ENCODE measurements around the gene REL. TPM values are rescaled to one million over a fixed set of nuclear protein-coding genes. Genes with fewer than 3 reads are reported as not detected.
A peak's percentile ranks its signal among the peaks of the same experiment; 100 is the strongest.

The REL gene
- total and polyA plus RNA-seq, 9 of the 15 experiments (the other 6 are each of a cell fraction or from before 2014, with no cell fraction given), result 0.63 to 8.6 (median 6.3) TPM

- DNase-seq (ENCODE audit: extremely low read depth in 1 of 4, low spot score in 3 of 4) (no peak), FAIRE-seq (no peak), ATAC-seq (no peak)
- Histone ChIP-seq H2AFZ (ENCODE audit: low read depth, low read length) (peak overlapping the region; percentile 81), H3K9me1 (ENCODE audit: control insufficient read depth, insufficient read depth, low read length) (no peaks in the 10 kb centered on the region), H3K4me2 (ENCODE audit: insufficient read depth, low read length) (no peak overlapping the region), H4K20me1 (replicated peaks; ENCODE audit: control insufficient read depth, insufficient read depth, low read length) (no peaks in the 10 kb centered on the region), H3K79me2 (ENCODE audit: control insufficient read depth, insufficient read depth, low read length) (no peaks in the 10 kb centered on the region), H3K9ac (ENCODE audit: insufficient read depth in 1 of 2, low read depth in 2 of 2, low read length in 2 of 2) (no peak overlapping the region), H3K9me3 (replicated peaks; ENCODE audit: control insufficient read depth, insufficient read depth, low read depth, low read length) (no peaks in the 10 kb centered on the region), H3K27ac (ENCODE audit: extremely low read depth, low read depth, low read length) (no peak overlapping the region), H3K4me3 (no peak overlapping the region), H3K27me3 (ENCODE audit: control insufficient read depth in 2 of 2, insufficient read depth in 2 of 2, low read length in 2 of 2) (no peaks in the 10 kb centered on the region), H3K4me1 (replicated peaks in 1 of 2; ENCODE audit: control insufficient read depth in 2 of 2, insufficient read depth in 2 of 2, low read length in 2 of 2) (no peaks in the 10 kb centered on the region), H3K36me3 (ENCODE audit: control insufficient read depth, insufficient read depth, low read length) (no peaks in the 10 kb centered on the region)
- in situ Hi-C loops (cut with MboI) (no loop called here), intact Hi-C loops (cut with micrococcal nuclease) (no loop called here)
- ChIA-PET CTCF (ENCODE audit: low intra/inter-chr PET ratio) (no interaction called here), POLR2A (interaction anchor here (0.6 to 1.7 kb wide), 2 partner anchors 14 to 209 kb away, joined by 3 to 10 read pairs; partner anchors contain the start of gene REL)
- WGBS (ENCODE audit: insufficient coverage, low coverage, missing lambda C conversion rate), result 70% methylated on average over 5 of the region's 5 CpGs
- TF ChIP-seq ZBTB33 (CRISPR knock-in tag; IDR thresholded peaks at IDR 0.05), result 0 out of 2 replicates have a peak, but pooled peaks have one; percentile 54
- no peak for TF ChIP-seq NCOA6 (IDR thresholded peaks at IDR 0.05)
- peak; percentile 49 for TF ChIP-seq GABPA (tag; conservative IDR thresholded peaks at IDR 0.05; ENCODE audit: low read depth)
- TF ChIP-seq, protein P1, sequence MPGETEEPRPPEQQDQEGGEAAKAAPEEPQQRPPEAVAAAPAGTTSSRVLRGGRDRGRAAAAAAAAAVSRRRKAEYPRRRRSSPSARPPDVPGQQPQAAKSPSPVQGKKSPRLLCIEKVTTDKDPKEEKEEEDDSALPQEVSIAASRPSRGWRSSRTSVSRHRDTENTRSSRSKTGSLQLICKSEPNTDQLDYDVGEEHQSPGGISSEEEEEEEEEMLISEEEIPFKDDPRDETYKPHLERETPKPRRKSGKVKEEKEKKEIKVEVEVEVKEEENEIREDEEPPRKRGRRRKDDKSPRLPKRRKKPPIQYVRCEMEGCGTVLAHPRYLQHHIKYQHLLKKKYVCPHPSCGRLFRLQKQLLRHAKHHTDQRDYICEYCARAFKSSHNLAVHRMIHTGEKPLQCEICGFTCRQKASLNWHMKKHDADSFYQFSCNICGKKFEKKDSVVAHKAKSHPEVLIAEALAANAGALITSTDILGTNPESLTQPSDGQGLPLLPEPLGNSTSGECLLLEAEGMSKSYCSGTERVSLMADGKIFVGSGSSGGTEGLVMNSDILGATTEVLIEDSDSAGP (CRISPR knock-in tag; IDR thresholded peaks at IDR 0.05), result no peak
- no peak for TF ChIP-seq ASH1L (IDR thresholded peaks at IDR 0.05; ENCODE audit: borderline replicate concordance, low read depth, partially characterized antibody)
- TF ChIP-seq PYGO2 (tag; IDR thresholded peaks at IDR 0.05), result no peak
- TF ChIP-seq, protein P2, sequence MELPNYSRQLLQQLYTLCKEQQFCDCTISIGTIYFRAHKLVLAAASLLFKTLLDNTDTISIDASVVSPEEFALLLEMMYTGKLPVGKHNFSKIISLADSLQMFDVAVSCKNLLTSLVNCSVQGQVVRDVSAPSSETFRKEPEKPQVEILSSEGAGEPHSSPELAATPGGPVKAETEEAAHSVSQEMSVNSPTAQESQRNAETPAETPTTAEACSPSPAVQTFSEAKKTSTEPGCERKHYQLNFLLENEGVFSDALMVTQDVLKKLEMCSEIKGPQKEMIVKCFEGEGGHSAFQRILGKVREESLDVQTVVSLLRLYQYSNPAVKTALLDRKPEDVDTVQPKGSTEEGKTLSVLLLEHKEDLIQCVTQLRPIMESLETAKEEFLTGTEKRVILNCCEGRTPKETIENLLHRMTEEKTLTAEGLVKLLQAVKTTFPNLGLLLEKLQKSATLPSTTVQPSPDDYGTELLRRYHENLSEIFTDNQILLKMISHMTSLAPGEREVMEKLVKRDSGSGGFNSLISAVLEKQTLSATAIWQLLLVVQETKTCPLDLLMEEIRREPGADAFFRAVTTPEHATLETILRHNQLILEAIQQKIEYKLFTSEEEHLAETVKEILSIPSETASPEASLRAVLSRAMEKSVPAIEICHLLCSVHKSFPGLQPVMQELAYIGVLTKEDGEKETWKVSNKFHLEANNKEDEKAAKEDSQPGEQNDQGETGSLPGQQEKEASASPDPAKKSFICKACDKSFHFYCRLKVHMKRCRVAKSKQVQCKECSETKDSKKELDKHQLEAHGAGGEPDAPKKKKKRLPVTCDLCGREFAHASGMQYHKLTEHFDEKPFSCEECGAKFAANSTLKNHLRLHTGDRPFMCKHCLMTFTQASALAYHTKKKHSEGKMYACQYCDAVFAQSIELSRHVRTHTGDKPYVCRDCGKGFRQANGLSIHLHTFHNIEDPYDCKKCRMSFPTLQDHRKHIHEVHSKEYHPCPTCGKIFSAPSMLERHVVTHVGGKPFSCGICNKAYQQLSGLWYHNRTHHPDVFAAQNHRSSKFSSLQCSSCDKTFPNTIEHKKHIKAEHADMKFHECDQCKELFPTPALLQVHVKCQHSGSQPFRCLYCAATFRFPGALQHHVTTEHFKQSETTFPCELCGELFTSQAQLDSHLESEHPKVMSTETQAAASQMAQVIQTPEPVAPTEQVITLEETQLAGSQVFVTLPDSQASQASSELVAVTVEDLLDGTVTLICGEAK (IDR thresholded peaks at IDR 0.05), result peak; percentile 68
- TF ChIP-seq, protein P2 (CRISPR knock-in tag; IDR thresholded peaks at IDR 0.05), result no peak
- no TSS peak for BruUV-seq (replicated peaks)
Observed at GRCh38 chr2:60867848-60868247, 13.5 kb upstream of the REL start.
